Chondrocyte (in vitro differentiated cells): ENCODE results near the gene PROK1. TPM values are rescaled to one million over a fixed set of nuclear protein-coding genes. Genes with fewer than 3 reads are reported as not detected.

Source experiments
- DNase-seq: peaks from one replicate; pipeline ENCODE4 v3.0.0; 2021; ENCODE audit warnings: mixed read lengths, low spot score
- H3K27ac Mint-ChIP-seq: one replicate; pipeline ENCODE4 v1.8.0; 2021; ENCODE audit warnings: mild to moderate bottlenecking, moderate library complexity, mixed read lengths; ENCODE audit not compliant: unreplicated experiment
- H3K27me3 Mint-ChIP-seq: 2 replicates; pipeline ENCODE4 v1.8.0; 2021; ENCODE audit warnings: low read depth, mixed read lengths
- H3K36me3 Mint-ChIP-seq: 2 replicates; pipeline ENCODE4 v1.8.0; 2021; ENCODE audit warnings: low read depth, mixed read lengths
- H3K4me1 Mint-ChIP-seq: 2 replicates; pipeline ENCODE4 v1.8.0; 2021; ENCODE audit warnings: low read depth, mild to moderate bottlenecking, mixed read lengths
- H3K4me3 Mint-ChIP-seq: one replicate; pipeline ENCODE4 v1.8.0; 2021; ENCODE audit warnings: mild to moderate bottlenecking, moderate library complexity, mixed read lengths; ENCODE audit not compliant: unreplicated experiment
- H3K9me3 Mint-ChIP-seq: 2 replicates; pipeline ENCODE4 v1.8.0; 2021; ENCODE audit warnings: low read depth, mixed read lengths
- total RNA-seq: library from RNA; stranded (reverse); gene quantifications from 3 replicates; pipeline ENCODE4 v1.2.1, GENCODE V29; 2021
- TF ChIP-seq, protein P1 (sequence below): fragments of 200-600 bp; sonication (generic); IDR thresholded peaks from 2 replicates; pipeline ENCODE4 v1.5.0; 2021; ENCODE audit warnings: antibody characterized with exemption, mild to moderate bottlenecking, moderate library complexity

PROK1 gene
- total RNA-seq, 1 donor from 2014 or later: not detected

DNA sequence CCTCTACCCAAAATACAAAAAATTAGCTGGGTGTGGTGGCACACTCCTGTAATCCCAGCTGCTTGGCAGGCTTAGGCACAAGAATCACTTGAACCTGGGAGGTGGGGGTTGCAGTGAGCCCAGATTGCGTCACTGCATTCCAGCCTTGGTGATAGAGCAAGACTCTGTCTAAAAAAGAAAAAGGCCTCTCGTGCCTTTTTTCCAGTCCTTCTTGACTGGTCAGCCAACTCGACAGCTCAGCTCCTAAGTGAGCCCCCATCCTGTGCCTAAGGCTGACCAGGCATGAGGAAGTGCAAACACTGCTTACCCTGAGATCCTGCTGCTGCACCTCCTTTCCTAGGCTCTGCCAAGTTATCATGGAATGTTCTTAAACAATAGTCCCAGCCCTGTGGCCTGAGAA lies 10.1 kb upstream of the PROK1 start:
- Mint-ChIP-seq H3K27ac (no peak overlapping the region), H3K4me1 (no peaks in the 10 kb centered on the region), H3K27me3 (peaks cover 13% of the 10 kb centered on the region), H3K4me3 (no peak overlapping the region), H3K36me3 (no peaks in the 10 kb centered on the region), H3K9me3 (no peaks in the 10 kb centered on the region)
- DNase-seq: no peak
- TF ChIP-seq, protein P1, sequence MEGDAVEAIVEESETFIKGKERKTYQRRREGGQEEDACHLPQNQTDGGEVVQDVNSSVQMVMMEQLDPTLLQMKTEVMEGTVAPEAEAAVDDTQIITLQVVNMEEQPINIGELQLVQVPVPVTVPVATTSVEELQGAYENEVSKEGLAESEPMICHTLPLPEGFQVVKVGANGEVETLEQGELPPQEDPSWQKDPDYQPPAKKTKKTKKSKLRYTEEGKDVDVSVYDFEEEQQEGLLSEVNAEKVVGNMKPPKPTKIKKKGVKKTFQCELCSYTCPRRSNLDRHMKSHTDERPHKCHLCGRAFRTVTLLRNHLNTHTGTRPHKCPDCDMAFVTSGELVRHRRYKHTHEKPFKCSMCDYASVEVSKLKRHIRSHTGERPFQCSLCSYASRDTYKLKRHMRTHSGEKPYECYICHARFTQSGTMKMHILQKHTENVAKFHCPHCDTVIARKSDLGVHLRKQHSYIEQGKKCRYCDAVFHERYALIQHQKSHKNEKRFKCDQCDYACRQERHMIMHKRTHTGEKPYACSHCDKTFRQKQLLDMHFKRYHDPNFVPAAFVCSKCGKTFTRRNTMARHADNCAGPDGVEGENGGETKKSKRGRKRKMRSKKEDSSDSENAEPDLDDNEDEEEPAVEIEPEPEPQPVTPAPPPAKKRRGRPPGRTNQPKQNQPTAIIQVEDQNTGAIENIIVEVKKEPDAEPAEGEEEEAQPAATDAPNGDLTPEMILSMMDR: no peak

DNA sequence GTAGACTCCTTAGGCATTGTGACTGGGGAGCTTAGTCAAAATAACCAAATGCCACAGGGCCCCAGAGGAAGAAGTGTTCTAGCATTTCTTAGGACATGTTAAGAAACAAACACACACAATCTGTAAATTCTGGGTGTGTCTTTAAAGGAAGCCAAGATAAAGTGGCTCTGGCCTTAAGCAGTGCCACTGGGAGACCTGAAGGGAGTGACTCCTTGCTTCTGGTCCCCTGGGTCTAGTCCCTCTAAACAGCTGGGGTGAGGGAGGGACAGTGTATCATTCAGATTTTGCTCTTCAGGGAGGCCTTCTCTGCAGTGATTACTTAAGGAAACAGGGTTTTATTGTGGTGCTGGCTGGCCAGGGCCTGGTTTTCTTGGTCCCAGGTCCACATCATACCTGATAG lies 9.1 kb upstream of the PROK1 start:
- H3K4me3 Mint-ChIP-seq: no peak overlapping the region
- H3K4me1 Mint-ChIP-seq: no peaks in the 10 kb centered on the region
- H3K9me3 Mint-ChIP-seq: no peaks in the 10 kb centered on the region
- DNase-seq: no peak
- TF ChIP-seq, protein P1: no peak
- peaks cover 14% of the 10 kb centered on the region for H3K27me3 Mint-ChIP-seq
- no peaks in the 10 kb centered on the region for H3K36me3 Mint-ChIP-seq
- no peak overlapping the region for H3K27ac Mint-ChIP-seq

DNA sequence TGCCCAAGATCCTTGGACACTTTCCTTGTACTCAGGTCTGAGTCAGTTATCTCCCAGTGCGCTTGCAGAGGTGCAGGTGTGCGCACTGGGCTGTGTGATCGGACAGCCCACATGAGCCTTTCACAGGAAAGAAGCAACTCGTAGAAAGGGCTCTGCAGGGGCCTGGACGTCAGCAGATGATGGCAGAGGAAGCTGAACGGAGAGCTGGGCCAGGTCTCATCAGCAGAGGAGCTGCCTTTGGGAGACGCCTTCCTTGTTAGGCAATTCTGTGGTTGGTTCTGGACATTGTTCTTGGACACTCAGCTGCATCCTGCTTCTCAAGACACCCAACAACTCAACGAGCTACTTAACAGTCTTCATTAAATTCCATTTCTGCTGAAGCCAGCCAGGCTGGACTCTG lies 7.5 kb upstream of the PROK1 start:
- H3K36me3 Mint-ChIP-seq: no peaks in the 10 kb centered on the region
- no peak overlapping the region for H3K4me3 Mint-ChIP-seq
- peaks cover 28% of the 10 kb centered on the region for H3K27me3 Mint-ChIP-seq
- H3K4me1 Mint-ChIP-seq: no peaks in the 10 kb centered on the region
- TF ChIP-seq, protein P1: no peak
- H3K9me3 Mint-ChIP-seq: no peaks in the 10 kb centered on the region
- no peak for DNase-seq
- no peak overlapping the region for H3K27ac Mint-ChIP-seq

DNA sequence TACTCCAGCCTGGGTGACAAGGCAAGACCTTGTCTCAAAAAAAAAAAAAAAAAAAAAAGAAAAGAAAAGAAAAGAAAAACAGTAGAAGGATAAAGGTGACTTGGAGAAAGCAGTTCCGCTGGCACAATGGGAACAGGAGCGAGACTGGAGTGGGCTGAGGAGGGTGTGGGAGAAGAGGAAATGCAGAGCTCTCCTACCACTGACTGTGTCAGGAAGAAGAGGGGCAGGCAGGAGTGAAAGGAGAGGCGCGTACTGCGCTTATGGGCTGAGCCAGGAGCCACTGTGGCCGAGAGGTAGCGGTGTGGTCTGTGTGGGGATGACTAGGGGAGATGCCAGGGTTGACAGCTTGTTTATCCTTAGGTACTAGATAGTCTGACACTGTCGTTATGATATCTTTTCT lies 6.4 kb upstream of the PROK1 start:
- no peak for DNase-seq
- TF ChIP-seq, protein P1: no peak
- Mint-ChIP-seq H3K4me1 (no peaks in the 10 kb centered on the region), H3K36me3 (no peaks in the 10 kb centered on the region), H3K4me3 (no peak overlapping the region), H3K27ac (no peak overlapping the region), H3K9me3 (no peaks in the 10 kb centered on the region), H3K27me3 (peaks cover 38% of the 10 kb centered on the region)

DNA sequence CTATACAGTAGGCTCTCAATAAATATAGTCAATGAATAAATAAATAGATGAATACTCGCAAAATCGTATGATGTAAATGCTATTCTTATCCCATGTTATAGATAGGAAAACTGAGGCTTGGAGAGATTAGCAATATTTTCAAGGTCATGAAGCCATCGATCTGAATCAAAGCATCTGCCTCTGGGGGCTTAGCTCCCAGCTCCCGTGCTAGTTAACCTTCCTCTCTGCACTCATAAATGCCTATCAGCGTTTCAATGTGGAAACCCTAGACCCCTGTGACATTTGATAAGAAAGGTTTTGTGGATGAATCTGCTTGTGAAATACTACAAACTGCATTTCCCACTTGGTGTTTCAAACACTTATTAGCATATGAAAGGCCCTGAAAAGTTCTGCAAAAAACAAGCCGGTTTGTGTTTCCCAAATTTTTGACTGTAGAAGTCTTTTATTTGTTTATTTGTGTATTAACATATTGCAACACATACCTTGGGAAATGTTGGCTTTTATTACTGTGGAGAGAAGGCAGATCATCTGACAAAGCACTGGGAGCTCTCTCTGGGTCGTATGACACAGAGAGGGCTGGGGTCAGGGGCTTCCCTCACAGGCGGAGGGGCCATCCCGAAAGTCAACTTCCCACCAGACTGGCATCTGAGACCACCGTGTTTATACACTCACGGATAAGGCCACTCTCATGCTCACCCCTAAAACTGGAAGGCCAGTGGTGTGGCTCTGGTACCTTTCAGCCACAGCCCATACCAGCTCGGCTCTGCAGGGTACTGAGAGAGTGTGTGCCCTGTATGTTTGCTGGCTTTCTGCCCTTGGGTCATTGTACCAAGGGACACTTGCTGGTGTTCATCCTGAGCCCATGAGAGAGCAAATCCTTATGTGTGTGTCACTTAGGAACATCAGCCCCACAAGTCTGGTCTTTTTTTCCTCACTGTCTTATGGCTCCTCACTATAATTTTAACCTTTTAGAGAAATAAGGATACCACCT lies 993 bp upstream of the PROK1 start:
- peaks cover 66% of the 10 kb centered on the region for H3K27me3 Mint-ChIP-seq
- no peak overlapping the region for H3K4me3 Mint-ChIP-seq
- DNase-seq: no peak
- no peaks in the 10 kb centered on the region for H3K4me1 Mint-ChIP-seq
- no peaks in the 10 kb centered on the region for H3K36me3 Mint-ChIP-seq
- no peak overlapping the region for H3K27ac Mint-ChIP-seq
- TF ChIP-seq, protein P1: no peak
- H3K9me3 Mint-ChIP-seq: no peaks in the 10 kb centered on the region
